Gastrocnemius medialis (tissue), 4 donors: ENCODE measurements around the gene EPB41L1. TPM values are rescaled to one million over a fixed set of nuclear protein-coding genes. Genes with fewer than 3 reads are reported as not detected.

ENCODE experiments used
- ATAC-seq, 2 donors: fragments of 150-250 bp; one replicate each; pipeline ENCODE4 v1.9.1; 2016
- DNase-seq, 2 donors: peaks; one replicate each; pipeline ENCODE4 v3.0.0-alpha.2; 2019
- H3K27ac ChIP-seq, 4 donors: fragments of 200-600 bp; sonication (generic); 1 replicate in 1 of 4; 2 replicates in 3 of 4; pipeline ENCODE4 v1.5.1; 2016 to 2018; ENCODE audit warnings: mild to moderate bottlenecking in 2 of 4, moderate library complexity in 1 of 4
- H3K27me3 ChIP-seq, 3 donors: fragments of 200-600 bp; sonication (generic) in 2 of 3; 1 replicate in 1 of 3; 2 replicates in 2 of 3; pipeline versions ENCODE4 v1.5.1 to v1.6.0; 2016 to 2019; ENCODE audit warnings: mild to moderate bottlenecking in 1 of 3, moderate library complexity in 1 of 3
- H3K36me3 ChIP-seq, 2 donors: fragments of 200-600 bp; sonication (generic) in 1 of 2; one replicate each; pipeline ENCODE4 v1.5.1; 2017 to 2018
- H3K4me1 ChIP-seq, 2 donors: fragments of 200-600 bp; sonication (generic) in 1 of 2; one replicate each; pipeline ENCODE4 v1.5.1; 2016 to 2017; ENCODE audit warnings: mild to moderate bottlenecking in 2 of 2
- H3K4me3 ChIP-seq, 4 donors: fragments of 200-600 bp; sonication (generic) in 3 of 4; 1 replicate in 1 of 4; 2 replicates in 3 of 4; pipeline ENCODE4 v1.5.1; 2016 to 2019; ENCODE audit warnings: mild to moderate bottlenecking in 2 of 4
- H3K9me3 ChIP-seq, 3 donors: fragments of 200-600 bp; sonication (generic) in 2 of 3; 1 replicate in 1 of 3; 2 replicates in 2 of 3; pipeline ENCODE4 v1.5.1; 2016 to 2019
- POLR2A ChIP-seq, 2 donors: fragments of 450-650 bp; IDR thresholded peaks; one replicate each; pipeline ENCODE4 v1.6.1; 2017; ENCODE audit warnings: antibody characterized with exemption in 2 of 2, mild to moderate bottlenecking in 2 of 2, moderate library complexity in 2 of 2
- in situ Hi-C, 4 donors: fragments of 200-750 bp; cut with MboI; loops; one replicate each; pipeline versions ENCODE4 v1.15.0 to v1.8.0; 2017; ENCODE audit warnings: low sequenced_read_pairs in 4 of 4
- intact Hi-C: fragments of 100-400 bp; cut with DNase I; formaldehyde crosslinking; loops from one replicate; pipeline ENCODE4 v1.15.1; 2023; ENCODE audit warnings: low total_unique reads
- total RNA-seq, 4 donors: library from RNA; depleted of rRNA; stranded (reverse); fragments of >200 nt; gene quantifications; one replicate each; pipeline versions ENCODE4 v1.1.0 to v1.2.3, GENCODE V29; 2016
- TF ChIP-seq, protein P1 (sequence below), 5 experiments: fragments of 450-650 bp in 3 of 5; fragments of 200-600 bp in 2 of 5; sonication (generic) in 2 of 5; IDR thresholded peaks in 4 of 5; conservative IDR thresholded peaks in 1 of 5; 1 replicate in 4 of 5; 2 replicates in 1 of 5; pipeline ENCODE4 v1.5.1; 2016 to 2019; ENCODE audit warnings: antibody characterized with exemption in 5 of 5, mild to moderate bottlenecking in 3 of 5, moderate library complexity in 3 of 5

EPB41L1 gene
- total RNA-seq, 4 donors from 2014 or later, result 2.3 to 11.4 (median 7.4) TPM

GRCh38 chr20:36128463-36129159 lies 25.9 kb upstream of the EPB41L1 start:
- no peak for ATAC-seq
- intact Hi-C loops, result no loop called here
- in situ Hi-C loops, result no loop called here

GRCh38 chr20:36129160-36129543 lies 25.4 kb upstream of the EPB41L1 start:
- ATAC-seq, result no peak
- H3K36me3 ChIP-seq, result no peaks in the 10 kb centered on the region
- no peaks in the 10 kb centered on the region for H3K27me3 ChIP-seq
- no peak overlapping the region for H3K4me3 ChIP-seq
- intact Hi-C loops, result no loop called here
- in situ Hi-C loops, result no loop called here
- no peak for TF ChIP-seq POLR2A (IDR thresholded peaks at IDR 0.05)
- TF ChIP-seq, protein P1, sequence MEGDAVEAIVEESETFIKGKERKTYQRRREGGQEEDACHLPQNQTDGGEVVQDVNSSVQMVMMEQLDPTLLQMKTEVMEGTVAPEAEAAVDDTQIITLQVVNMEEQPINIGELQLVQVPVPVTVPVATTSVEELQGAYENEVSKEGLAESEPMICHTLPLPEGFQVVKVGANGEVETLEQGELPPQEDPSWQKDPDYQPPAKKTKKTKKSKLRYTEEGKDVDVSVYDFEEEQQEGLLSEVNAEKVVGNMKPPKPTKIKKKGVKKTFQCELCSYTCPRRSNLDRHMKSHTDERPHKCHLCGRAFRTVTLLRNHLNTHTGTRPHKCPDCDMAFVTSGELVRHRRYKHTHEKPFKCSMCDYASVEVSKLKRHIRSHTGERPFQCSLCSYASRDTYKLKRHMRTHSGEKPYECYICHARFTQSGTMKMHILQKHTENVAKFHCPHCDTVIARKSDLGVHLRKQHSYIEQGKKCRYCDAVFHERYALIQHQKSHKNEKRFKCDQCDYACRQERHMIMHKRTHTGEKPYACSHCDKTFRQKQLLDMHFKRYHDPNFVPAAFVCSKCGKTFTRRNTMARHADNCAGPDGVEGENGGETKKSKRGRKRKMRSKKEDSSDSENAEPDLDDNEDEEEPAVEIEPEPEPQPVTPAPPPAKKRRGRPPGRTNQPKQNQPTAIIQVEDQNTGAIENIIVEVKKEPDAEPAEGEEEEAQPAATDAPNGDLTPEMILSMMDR (IDR thresholded peaks at IDR 0.05 in 4 of 5, conservative IDR thresholded peaks at IDR 0.05 in 1 of 5), result no peak
- no peak overlapping the region for H3K27ac ChIP-seq
- H3K4me1 ChIP-seq, result no peaks in the 10 kb centered on the region
- no peak for DNase-seq
- no peaks in the 10 kb centered on the region for H3K9me3 ChIP-seq

More at GRCh38 chr20:36128463-36129159, 25.9 kb upstream of the EPB41L1 start:
- no peaks in the 10 kb centered on the region for H3K36me3 ChIP-seq
- no peaks in the 10 kb centered on the region for H3K9me3 ChIP-seq
- no peaks in the 10 kb centered on the region for H3K4me1 ChIP-seq
- no peak overlapping the region for H3K4me3 ChIP-seq
- TF ChIP-seq POLR2A (IDR thresholded peaks at IDR 0.05), result no peak
- TF ChIP-seq, protein P1 (IDR thresholded peaks at IDR 0.05 in 4 of 5, conservative IDR thresholded peaks at IDR 0.05 in 1 of 5), result no peak
- H3K27me3 ChIP-seq, result no peaks in the 10 kb centered on the region
- no peak for DNase-seq
- H3K27ac ChIP-seq, result no peak overlapping the region

DNA sequence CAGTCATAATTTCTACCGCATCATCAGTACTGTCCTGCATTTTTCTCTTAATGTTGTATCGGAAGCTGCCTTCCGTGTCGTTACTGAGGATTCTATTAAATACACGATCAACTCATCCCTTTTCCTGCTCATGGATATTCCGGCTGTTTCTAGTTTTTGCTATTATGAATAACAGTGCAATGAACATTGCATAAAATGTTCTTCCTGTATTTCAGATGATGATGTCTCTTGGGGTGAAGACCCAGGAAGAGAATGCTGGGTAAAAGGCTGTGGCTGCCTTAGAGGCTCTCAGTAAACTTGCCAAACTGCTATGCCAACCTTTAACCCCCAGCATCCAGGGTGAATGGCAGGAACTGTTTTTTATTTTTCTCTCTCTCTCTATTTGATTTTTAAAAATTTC lies 24.1 kb upstream of the EPB41L1 start:
- Histone ChIP-seq H3K4me3 (no peak overlapping the region), H3K4me1 (no peaks in the 10 kb centered on the region), H3K36me3 (no peaks in the 10 kb centered on the region), H3K9me3 (no peaks in the 10 kb centered on the region), H3K27ac (no peak overlapping the region), H3K27me3 (no peaks in the 10 kb centered on the region)
- no peak for TF ChIP-seq POLR2A (IDR thresholded peaks at IDR 0.05)
- TF ChIP-seq, protein P1 (IDR thresholded peaks at IDR 0.05 in 4 of 5, conservative IDR thresholded peaks at IDR 0.05 in 1 of 5), result no peak
- DNase-seq (no peak), ATAC-seq (no peak)
- intact Hi-C loops (no loop called here), in situ Hi-C loops (loop anchor here in 1 of 4 donors (5.0 kb wide), 1 partner anchor 133 kb away; no protein-coding TSS in a partner anchor)

GRCh38 chr20:36132802-36133211 lies 21.7 kb upstream of the EPB41L1 start:
- H3K9me3 ChIP-seq, result no peaks in the 10 kb centered on the region
- no peaks in the 10 kb centered on the region for H3K4me1 ChIP-seq
- H3K4me3 ChIP-seq, result no peak overlapping the region
- H3K36me3 ChIP-seq, result no peaks in the 10 kb centered on the region
- in situ Hi-C loops, result loop anchor here in 1 of 4 donors (5.0 kb wide), 1 partner anchor 136 kb away; no protein-coding TSS in a partner anchor
- no peak overlapping the region for H3K27ac ChIP-seq
- TF ChIP-seq, protein P1 (IDR thresholded peaks at IDR 0.05 in 4 of 5, conservative IDR thresholded peaks at IDR 0.05 in 1 of 5), result no peak
- TF ChIP-seq POLR2A (IDR thresholded peaks at IDR 0.05), result no peak
- DNase-seq (no peak), ATAC-seq (no peak)
- intact Hi-C loops, result no loop called here
- H3K27me3 ChIP-seq, result no peaks in the 10 kb centered on the region
